Measurements from ENCODE around the gene SLC25A46.

The SLC25A46 gene

GRCh38 chr5:110738812-110739651, at the start of gene SLC25A46 (continued):
- TF ChIP-seq PBX3 (CRISPR knock-in tag; IDR thresholded peaks at IDR 0.05) (no peak), ZNF366 (tag by site-specific recombination; conservative IDR thresholded peaks at IDR 0.05) (0 out of 2 replicates have a peak, but pooled peaks have one; percentile 25), ZSCAN23 (tag by site-specific recombination; IDR thresholded peaks at IDR 0.05) (no peak), ZNF140 (tag by site-specific recombination; IDR thresholded peaks at IDR 0.05) (no peak), ZSCAN16 (tag by site-specific recombination; IDR thresholded peaks at IDR 0.05) (no peak), ZNF248 (tag by site-specific recombination; IDR thresholded peaks at IDR 0.05) (no peak), ZNF555 (tag by site-specific recombination; conservative IDR thresholded peaks at IDR 0.05) (no peak), ZNF324 (tag by site-specific recombination; IDR thresholded peaks at IDR 0.05) (peak; percentile 48; the same call in 1 of the 2 replicates), ZNF341 (tag by site-specific recombination; IDR thresholded peaks at IDR 0.05; ENCODE audit: low read depth) (0 out of 2 replicates have a peak, but pooled peaks have one; percentile 21), ZNF18 (tag by site-specific recombination; IDR thresholded peaks at IDR 0.05) (no peak; the same call in 1 of the 2 replicates), FEZF1 (tag by site-specific recombination; IDR thresholded peaks at IDR 0.05) (no peak), ZNF19 (tag by site-specific recombination; IDR thresholded peaks at IDR 0.05; ENCODE audit: low read depth) (no peak), ZNF704 (tag by site-specific recombination; IDR thresholded peaks at IDR 0.05) (no peak), ZBTB17 (tag by site-specific recombination; IDR thresholded peaks at IDR 0.05) (no peak; the same call in 1 of the 2 replicates), ZNF335 (tag by site-specific recombination; conservative IDR thresholded peaks at IDR 0.05) (peak; percentile 97), HIC1 (tag by site-specific recombination; IDR thresholded peaks at IDR 0.05) (peak; percentile 31; the same call in 1 of the 2 replicates), ZBTB48 (tag by site-specific recombination; IDR thresholded peaks at IDR 0.05) (peak; percentile 50; the same call in 1 of the 2 replicates), ZNF610 (tag by site-specific recombination; IDR thresholded peaks at IDR 0.05; ENCODE audit: borderline replicate concordance) (no peak), SCRT1 (tag by site-specific recombination; IDR thresholded peaks at IDR 0.05; ENCODE audit: borderline replicate concordance) (no peak), ZNF521 (tag by site-specific recombination; IDR thresholded peaks at IDR 0.05) (no peak), ZNF501 (tag by site-specific recombination; IDR thresholded peaks at IDR 0.05) (peak; percentile 95), ZBTB7A (tag by site-specific recombination; IDR thresholded peaks at IDR 0.05; ENCODE audit: low read depth) (no peak), ZXDB (tag by site-specific recombination; IDR thresholded peaks at IDR 0.05) (peak; percentile 82; the same call in 1 of the 2 replicates), ZNF530 (tag by site-specific recombination; IDR thresholded peaks at IDR 0.05; ENCODE audit: low read depth) (no peak), ZNF768 (tag by site-specific recombination; IDR thresholded peaks at IDR 0.05) (no peak; the same call in 1 of the 2 replicates), INSM2 (tag by site-specific recombination; IDR thresholded peaks at IDR 0.05) (no peak), ZNF138 (tag by site-specific recombination; IDR thresholded peaks at IDR 0.05; ENCODE audit: borderline replicate concordance) (no peak), ZNF169 (tag by site-specific recombination; IDR thresholded peaks at IDR 0.05) (no peak), ZEB2 (tag by site-specific recombination; IDR thresholded peaks at IDR 0.05) (peak; percentile 71), ZBTB26 (tag by site-specific recombination; optimal IDR thresholded peaks at IDR 0.05) (peak; percentile 44), ZNF48 (tag by site-specific recombination; IDR thresholded peaks at IDR 0.05) (no peak), ZFP37 (tag by site-specific recombination; IDR thresholded peaks at IDR 0.05) (peak; percentile 94)

Measured in HEK293 (cell line).